Stimulated activated CD4-positive, alpha-beta T cell treated with anti-CD3 and anti-CD28 coated beads, TNF-alpha, amount 100 ng/mL, for 4 hours (primary cell): ENCODE measurements around the gene STARD10.
"Not testable (repeated sequence)": the region's sequence is repeated elsewhere in the genome, so short reads cannot be mapped to it uniquely, and the experiment has no call there.

Experiments used
- DNase-seq, 3 experiments: peaks; one replicate each; pipeline ENCODE4 v3.0.0-alpha.2; 2020; ENCODE audit warnings: low read depth in 3 of 3

Gene STARD10

GRCh38 chr11:72826191-72826941, 32.5 kb upstream of the STARD10 start:
- DNase-seq = no peak

- DNase-seq = no peak
Observed at GRCh38 chr11:72825661-72826060, 31.8 kb upstream of the STARD10 start.

GRCh38 chr11:72824811-72825505, 31.1 kb upstream of the STARD10 start:
- DNase-seq = no peak

GRCh38 chr11:72824020-72824419, 30.2 kb upstream of the STARD10 start:
- DNase-seq = no peak

GRCh38 chr11:72823105-72823804, 29.4 kb upstream of the STARD10 start:
- no peak for DNase-seq

GRCh38 chr11:72821920-72822799, 28.3 kb upstream of the STARD10 start:
- peak; percentile 54 to 84 (median 73) for DNase-seq

GRCh38 chr11:72821221-72821919, 27.5 kb upstream of the STARD10 start:
- DNase-seq = no peak

- DNase-seq = no peak
Observed at GRCh38 chr11:72820439-72821139, 26.7 kb upstream of the STARD10 start.

GRCh38 chr11:72818971-72819370, 25.1 kb upstream of the STARD10 start:
- no peak for DNase-seq

GRCh38 chr11:72817966-72818365, 24.1 kb upstream of the STARD10 start:
- DNase-seq = no peak

- DNase-seq = no peak
Observed at GRCh38 chr11:72816404-72816990, 22.6 kb upstream of the STARD10 start.

- DNase-seq = no peak
Observed at GRCh38 chr11:72815110-72815618, 21.3 kb upstream of the STARD10 start.

- DNase-seq = peak; percentile 80 to 91 (median 81)
Observed at GRCh38 chr11:72814286-72815109, 20.7 kb upstream of the STARD10 start, which contains the start of gene ATG16L2. Gene ATG16L2 (plus strand): TSS chr11:72814411. CDS start chr11:72814446, 35 bp downstream.

GRCh38 chr11:72813740-72814285, 20.0 kb upstream of the STARD10 start:
- peak in 1 of 3 experiments; percentile 82 for DNase-seq

GRCh38 chr11:72812967-72813739, 19.3 kb upstream of the STARD10 start:
- peak; percentile 29 to 50 (median 45) for DNase-seq

GRCh38 chr11:72812604-72812966, 18.7 kb upstream of the STARD10 start:
- DNase-seq = no peak

- not testable (repeated sequence) for DNase-seq
Observed at GRCh38 chr11:72811686-72812085, 17.8 kb upstream of the STARD10 start.

GRCh38 chr11:72808331-72808798, 14.5 kb upstream of the STARD10 start:
- DNase-seq = no peak
